T-helper 2 cell treated with Interferon-gamma antibody and Interleukin-4, amounts not matched to agents 5 μg/mL and 100 μg/mL, for 36 hours (primary cell): Measurements from ENCODE around the gene SATL1.
"Not testable (repeated sequence)": the region's sequence is repeated elsewhere in the genome, so short reads cannot be mapped to it uniquely, and the experiment has no call there.

Experiments
- DNase-seq: peaks from one replicate; pipeline ENCODE4 v3.0.0; 2021; ENCODE audit warnings: low spot score
- H3K27ac Mint-ChIP-seq: one replicate; pipeline ENCODE4 v1.8.0; 2021; ENCODE audit warnings: mild to moderate bottlenecking, mixed read lengths
- H3K27me3 Mint-ChIP-seq: one replicate; pipeline ENCODE4 v1.8.0; 2021; ENCODE audit warnings: low read depth, mixed read lengths
- H3K36me3 Mint-ChIP-seq: one replicate; pipeline ENCODE4 v1.8.0; 2021; ENCODE audit warnings: low read depth, mixed read lengths
- H3K4me1 Mint-ChIP-seq: one replicate; pipeline ENCODE4 v1.8.0; 2021; ENCODE audit warnings: low read depth, mixed read lengths
- H3K4me3 Mint-ChIP-seq: one replicate; pipeline ENCODE4 v1.8.0; 2022; ENCODE audit warnings: mild to moderate bottlenecking, moderate library complexity, mixed read lengths
- H3K9me3 Mint-ChIP-seq: one replicate; pipeline ENCODE4 v1.8.0; 2021; ENCODE audit warnings: mixed read lengths

Gene SATL1, protein sequence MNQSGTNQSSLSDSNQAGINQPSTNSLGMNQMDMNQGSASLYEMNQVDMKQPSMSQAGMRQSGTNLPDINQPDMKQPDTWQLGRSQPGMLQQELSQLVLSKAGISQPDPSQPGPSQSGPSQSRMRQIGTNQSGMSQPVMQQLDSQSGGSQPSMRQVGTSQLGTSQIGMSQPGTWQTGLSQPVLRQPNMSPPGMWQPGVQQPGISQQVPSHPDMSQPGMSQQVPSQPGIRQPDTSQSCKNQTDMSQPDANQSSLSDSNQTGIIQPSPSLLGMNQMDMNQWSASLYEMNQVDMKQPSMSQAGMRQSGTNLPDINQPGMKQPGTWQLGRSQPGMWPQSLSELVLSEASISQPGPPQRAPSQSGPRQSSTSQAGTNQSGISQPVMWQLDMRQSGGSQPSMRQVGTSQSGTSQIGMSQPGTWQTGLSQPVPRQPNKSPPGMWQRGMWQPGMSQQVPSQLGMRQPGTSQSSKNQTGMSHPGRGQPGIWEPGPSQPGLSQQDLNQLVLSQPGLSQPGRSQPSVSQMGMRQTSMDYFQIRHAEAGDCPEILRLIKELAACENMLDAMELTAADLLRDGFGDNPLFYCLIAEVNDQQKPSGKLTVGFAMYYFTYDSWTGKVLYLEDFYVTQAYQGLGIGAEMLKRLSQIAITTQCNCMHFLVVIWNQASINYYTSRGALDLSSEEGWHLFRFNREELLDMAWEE

DNA sequence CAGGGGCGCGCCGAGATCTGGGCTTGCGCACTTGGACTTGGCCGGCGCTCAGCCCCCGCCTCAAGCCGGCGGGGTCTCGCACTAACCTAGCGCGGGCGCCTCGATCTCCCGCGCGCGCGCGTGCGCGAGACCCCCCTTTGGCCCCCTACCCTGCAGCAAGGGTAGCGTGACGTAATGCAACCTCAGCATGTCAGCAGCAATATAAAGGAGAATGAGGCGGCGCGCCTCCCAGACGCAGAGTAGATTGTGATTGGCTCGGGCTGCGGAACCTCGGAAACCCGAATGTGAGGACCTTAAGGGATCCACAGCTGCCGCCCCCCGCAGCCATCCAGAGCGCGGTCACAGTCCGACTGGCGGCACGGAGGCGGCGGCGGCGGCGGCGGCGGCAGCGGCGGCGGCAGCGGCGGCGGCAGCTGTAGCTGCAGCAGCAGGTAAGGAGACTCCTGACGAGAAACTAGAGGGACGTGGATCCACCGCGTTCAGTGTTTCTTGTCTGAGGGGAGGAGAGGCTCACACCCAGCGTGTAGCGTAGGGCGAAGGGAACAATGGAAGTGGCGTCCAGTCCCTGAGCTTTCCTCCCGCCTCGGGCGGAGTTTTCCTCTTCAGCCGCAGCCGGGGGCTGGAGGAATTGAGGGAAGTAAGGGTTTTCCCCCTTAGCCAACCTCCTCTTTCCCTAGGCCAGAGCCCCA is at the start of gene SATL1, which contains the start of gene ZNF711:
TSS of gene SATL1 (minus strand) at position 19 of the 689 bp plus-strand sequence. CDS start 134,811 bp downstream, outside the sequence.
TSS of gene ZNF711 (plus strand) at position 231 of the 689 bp plus-strand sequence. CDS start 3,582 bp downstream, outside the sequence.
- H3K4me3 Mint-ChIP-seq = peak within 1 kb of the TSS; percentile 97
- peak; percentile 3 for DNase-seq
- H3K27me3 Mint-ChIP-seq = peaks cover 20% of the 10 kb centered on the region
- H3K9me3 Mint-ChIP-seq = no peaks in the 10 kb centered on the region
- H3K4me1 Mint-ChIP-seq = peaks cover 5% of the 10 kb centered on the region
- H3K27ac Mint-ChIP-seq = peak within 1 kb of the TSS; percentile 89
- H3K36me3 Mint-ChIP-seq = no peaks in the 10 kb centered on the region

DNA sequence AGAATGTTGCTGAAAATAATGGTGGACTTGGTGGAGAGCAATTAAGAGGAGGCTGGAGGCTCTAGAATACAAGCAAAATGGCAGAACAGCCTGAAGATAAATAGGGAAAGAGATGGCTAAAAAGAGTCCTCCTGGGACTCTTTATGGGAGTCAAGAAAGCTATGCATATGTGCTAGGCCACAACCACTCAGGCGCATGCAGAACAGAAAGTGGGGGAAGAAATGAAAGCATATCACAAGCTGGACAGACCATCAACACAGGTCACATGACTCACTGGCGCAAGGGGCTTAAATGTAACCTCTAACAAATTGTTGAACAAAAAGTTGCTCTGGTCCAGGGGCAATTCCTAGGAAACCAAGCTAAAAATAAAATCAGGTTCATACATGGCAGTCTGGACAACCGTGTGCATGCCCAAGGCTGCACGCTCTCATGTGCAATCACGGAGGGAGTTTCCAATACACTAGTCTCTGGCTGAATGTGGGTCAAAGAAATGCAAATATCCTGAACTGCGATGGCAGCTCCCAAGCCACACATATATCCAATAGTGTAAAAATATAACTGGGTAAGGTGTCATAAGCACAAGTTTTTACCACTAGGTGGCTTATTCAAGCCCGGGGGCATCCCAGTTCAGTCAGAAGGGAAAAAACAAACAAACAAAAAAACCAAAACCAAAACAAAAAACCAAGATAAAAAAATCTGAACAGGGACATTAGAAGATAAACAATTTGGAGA is 45.6 kb upstream of the SATL1 start:
- H3K4me3 Mint-ChIP-seq = no peak overlapping the region
- H3K27ac Mint-ChIP-seq = no peak overlapping the region
- H3K36me3 Mint-ChIP-seq = no peaks in the 10 kb centered on the region
- H3K4me1 Mint-ChIP-seq = no peaks in the 10 kb centered on the region
- no peak for DNase-seq
- no peaks in the 10 kb centered on the region for H3K27me3 Mint-ChIP-seq
- peaks cover 5% of the 10 kb centered on the region for H3K9me3 Mint-ChIP-seq

DNA sequence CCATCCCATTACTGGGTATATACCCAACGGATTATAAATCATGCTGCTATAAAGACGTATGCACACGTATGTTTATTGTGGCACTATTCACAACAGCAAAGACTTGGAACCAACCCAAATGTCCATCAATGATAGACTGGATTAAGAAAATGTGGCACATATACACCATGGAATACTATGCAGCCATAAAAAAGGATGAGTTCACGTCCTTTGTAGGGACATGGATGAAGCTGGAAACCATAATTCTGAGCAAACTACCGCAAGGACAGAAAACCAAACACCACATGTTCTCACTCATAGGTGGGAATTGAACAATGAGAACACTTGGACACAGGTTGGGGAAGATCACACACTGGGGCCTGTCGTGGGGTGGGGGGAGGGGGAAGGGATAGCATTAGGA is 41.7 kb upstream of the SATL1 start:
- H3K4me3 Mint-ChIP-seq, DNase-seq, H3K9me3 Mint-ChIP-seq, H3K36me3 Mint-ChIP-seq, H3K4me1 Mint-ChIP-seq, H3K27ac Mint-ChIP-seq, H3K27me3 Mint-ChIP-seq: not testable (repeated sequence)

DNA sequence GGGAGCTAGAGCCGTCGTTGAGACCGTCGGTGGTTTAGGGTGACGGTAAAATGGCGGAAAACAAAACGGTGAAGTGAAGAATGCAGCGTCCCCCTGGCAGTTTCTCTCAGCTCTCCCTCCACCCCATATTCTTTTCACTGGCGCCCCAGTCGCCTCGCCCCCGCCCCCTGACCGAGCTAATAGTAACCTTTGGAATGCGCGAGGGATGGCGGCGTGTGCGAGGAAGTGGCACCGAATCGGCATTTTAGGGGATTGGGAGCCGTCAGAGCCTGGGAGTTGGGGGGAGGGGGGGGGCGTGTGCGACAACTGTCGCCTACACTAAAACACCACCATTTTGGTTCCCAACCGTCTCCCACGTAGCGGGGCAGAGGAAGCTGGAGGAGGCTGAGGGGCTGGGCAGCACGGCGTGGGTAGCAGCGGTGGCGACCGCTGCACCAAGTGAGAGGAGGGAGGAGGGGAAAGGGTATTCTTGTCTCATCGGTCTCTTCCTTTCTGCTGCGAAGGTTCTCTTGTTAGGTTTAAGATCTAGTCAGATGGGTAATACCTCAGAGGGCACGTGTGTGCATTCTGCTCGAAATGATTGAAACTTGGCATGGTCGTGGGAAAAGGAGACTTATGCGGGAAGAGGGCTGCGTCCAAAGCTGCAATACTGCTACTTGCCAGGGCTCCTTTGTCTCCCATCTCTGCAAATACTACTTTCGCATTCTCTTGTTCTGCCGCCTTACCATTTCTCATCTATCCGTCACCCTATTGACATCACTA is 1.1 kb upstream of the SATL1 start:
- peak overlapping the region; percentile 97 for H3K4me3 Mint-ChIP-seq
- no peaks in the 10 kb centered on the region for H3K36me3 Mint-ChIP-seq
- no peaks in the 10 kb centered on the region for H3K9me3 Mint-ChIP-seq
- peak overlapping the region; percentile 89 for H3K27ac Mint-ChIP-seq
- DNase-seq = peak; percentile 3
- H3K4me1 Mint-ChIP-seq = peaks cover 5% of the 10 kb centered on the region
- peaks cover 20% of the 10 kb centered on the region for H3K27me3 Mint-ChIP-seq

DNA sequence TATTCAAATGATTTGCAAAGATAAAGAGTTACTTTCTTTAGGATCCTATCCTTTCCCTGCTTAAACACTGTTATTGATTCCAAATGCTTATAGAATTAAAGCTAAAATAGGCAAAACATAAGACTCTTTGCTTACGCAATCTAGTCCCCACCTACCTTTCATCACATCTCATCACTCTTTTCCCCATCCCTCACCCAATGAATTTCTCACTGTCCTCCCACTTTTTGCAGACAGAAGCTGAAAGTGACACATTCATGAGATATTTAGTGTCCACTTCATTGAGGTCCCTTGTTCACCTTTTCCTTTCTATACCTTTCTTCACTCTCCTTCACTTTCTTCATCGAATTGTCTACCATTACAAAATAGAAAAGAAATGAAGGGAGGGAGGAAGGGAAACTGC is 424 bp downstream of the SATL1 start:
- DNase-seq = no peak
- Mint-ChIP-seq H3K27ac (no peak overlapping the region), H3K36me3 (no peaks in the 10 kb centered on the region), H3K4me3 (peak overlapping the region; percentile 33), H3K4me1 (peaks cover 5% of the 10 kb centered on the region), H3K27me3 (peaks cover 20% of the 10 kb centered on the region), H3K9me3 (no peaks in the 10 kb centered on the region)

DNA sequence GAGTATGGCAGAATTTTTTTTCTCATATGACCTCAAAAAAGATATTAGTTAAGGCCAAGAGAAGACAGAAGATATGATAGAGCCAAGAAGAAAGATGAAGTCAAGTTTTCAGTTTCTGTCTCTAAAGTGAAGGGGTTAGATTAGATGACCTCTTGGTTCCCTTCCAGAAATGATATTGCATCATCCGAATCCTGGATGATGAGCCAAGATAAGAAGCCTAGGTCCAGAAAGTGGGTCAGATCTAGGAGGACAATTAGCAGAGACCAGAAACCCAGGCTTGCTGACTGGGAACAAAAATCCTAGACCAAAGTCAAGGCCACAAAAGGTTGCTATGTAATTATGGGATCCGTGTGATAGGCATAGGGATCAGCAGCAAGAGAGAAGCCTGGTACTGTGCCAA is 20.2 kb downstream of the SATL1 start:
- H3K4me3 Mint-ChIP-seq = no peak overlapping the region
- no peaks in the 10 kb centered on the region for H3K27me3 Mint-ChIP-seq
- H3K9me3 Mint-ChIP-seq = no peaks in the 10 kb centered on the region
- H3K36me3 Mint-ChIP-seq = no peaks in the 10 kb centered on the region
- H3K27ac Mint-ChIP-seq = no peak overlapping the region
- no peak for DNase-seq
- peaks cover 2% of the 10 kb centered on the region for H3K4me1 Mint-ChIP-seq

DNA sequence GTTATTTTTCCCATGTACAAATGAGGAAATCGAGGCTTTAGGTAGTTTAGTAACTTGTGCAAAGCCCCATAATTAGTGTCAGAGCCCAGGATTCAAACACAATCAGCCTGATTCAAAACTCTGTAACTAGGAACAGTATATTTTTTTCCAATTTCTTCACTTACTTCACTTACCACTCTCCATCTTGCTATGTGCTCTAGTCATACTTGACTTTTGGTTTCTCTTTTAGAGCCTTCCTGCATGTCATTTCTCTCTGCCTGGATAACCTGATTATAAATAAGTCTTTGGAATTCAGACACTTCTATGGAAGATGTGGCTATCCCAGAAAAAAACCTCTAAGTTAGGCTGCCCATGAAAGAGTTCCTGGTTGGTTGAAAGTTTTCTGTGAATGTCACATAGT is 22.2 kb downstream of the SATL1 start:
- Mint-ChIP-seq H3K27ac (no peak overlapping the region), H3K4me1 (peaks cover 2% of the 10 kb centered on the region), H3K36me3 (no peaks in the 10 kb centered on the region), H3K9me3 (no peaks in the 10 kb centered on the region), H3K4me3 (no peak overlapping the region), H3K27me3 (no peaks in the 10 kb centered on the region)
- no peak for DNase-seq

DNA sequence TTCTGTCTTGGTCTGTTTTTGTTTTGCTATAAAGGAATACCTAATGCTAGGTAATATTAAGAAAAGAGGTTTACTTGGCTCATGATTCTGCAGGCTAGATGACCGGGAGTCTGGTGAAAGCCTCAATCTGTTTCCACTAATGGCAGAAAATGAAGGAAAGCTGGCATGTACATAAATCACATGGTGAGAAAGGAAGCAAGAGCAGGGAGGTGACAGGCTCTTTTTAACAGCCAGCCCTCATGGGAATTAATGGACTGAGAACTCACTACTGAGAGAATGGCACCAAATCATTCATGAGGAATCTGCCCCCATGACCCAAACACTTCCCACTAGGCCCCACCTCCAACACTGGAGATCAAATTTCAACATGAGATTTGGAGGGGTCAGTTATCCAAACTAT is 27.6 kb downstream of the SATL1 start:
- no peaks in the 10 kb centered on the region for H3K9me3 Mint-ChIP-seq
- no peaks in the 10 kb centered on the region for H3K4me1 Mint-ChIP-seq
- H3K4me3 Mint-ChIP-seq = no peak overlapping the region

DNA sequence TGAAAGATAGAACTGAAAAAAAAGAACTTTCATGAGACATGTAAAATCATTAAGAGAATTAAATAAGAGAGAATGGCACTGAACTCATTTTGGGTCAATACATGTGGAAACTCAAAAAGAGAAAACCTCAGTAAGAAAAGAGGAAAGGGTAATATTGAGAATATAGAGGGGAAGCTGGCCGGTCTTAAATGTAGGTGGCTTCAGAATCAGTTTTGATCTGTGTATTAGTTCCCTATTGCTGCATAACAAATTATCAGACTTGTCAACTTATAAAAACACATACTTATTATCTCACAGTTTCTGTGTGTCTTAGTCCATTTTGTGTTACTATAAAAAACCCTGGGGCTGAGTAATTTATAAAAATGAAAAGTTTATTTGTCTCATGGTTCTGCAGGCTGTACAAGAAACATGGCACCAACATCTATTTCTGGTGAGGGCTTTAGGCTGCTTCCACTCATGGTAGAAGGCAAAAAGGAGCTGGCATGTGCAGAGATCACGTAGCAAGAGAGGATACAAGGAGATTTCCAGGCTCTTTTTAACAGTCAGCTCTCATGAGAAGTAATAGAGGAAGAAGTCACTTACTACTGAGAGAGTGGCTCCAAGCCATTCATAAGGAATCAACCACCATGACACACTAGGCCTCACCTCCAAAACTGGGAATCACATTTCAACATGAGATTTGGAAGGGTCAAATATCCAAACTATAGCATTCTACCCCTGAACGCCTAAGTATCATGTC is 29.6 kb downstream of the SATL1 start:
- Mint-ChIP-seq H3K9me3 (peaks cover 5% of the 10 kb centered on the region), H3K27ac (no peak overlapping the region), H3K36me3 (no peaks in the 10 kb centered on the region), H3K4me3 (no peak overlapping the region), H3K4me1 (no peaks in the 10 kb centered on the region), H3K27me3 (no peaks in the 10 kb centered on the region)
- DNase-seq = no peak

More for the DNA sequence above, 27.6 kb downstream of the SATL1 start:
- Mint-ChIP-seq H3K27ac (no peak overlapping the region), H3K27me3 (no peaks in the 10 kb centered on the region), H3K36me3 (no peaks in the 10 kb centered on the region)
- DNase-seq = no peak

DNA sequence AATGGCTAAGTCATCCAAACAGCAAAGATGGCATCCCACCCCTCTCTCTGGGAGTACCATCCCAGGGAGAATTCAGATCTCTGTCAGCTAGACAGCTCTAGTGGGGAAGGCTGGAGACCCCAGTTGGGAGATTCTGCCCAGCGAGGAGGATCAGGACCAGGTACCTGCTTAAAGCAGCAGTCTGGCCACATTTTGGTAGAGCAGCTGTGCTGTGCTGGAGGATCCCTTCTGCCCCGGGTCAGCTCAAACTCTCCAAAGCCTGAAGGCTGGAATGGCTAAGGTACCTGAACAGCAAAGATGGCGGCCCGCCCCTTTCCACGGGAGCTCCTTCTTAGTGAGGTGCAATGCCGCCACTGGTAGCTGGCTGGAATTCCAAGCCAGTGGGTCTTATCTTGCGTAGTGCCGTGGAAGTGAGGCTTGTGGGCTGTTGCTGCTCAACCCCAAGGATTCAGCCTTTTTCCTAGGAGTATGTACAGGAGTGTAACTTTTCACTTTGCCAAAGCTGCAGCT is 40.1 kb downstream of the SATL1 start:
- H3K27me3 Mint-ChIP-seq = no peaks in the 10 kb centered on the region
- H3K27ac Mint-ChIP-seq = no peak overlapping the region
- H3K36me3 Mint-ChIP-seq = no peaks in the 10 kb centered on the region
- H3K4me3 Mint-ChIP-seq = no peak overlapping the region
- DNase-seq = no peak
- H3K9me3 Mint-ChIP-seq = no peaks in the 10 kb centered on the region
- H3K4me1 Mint-ChIP-seq = no peaks in the 10 kb centered on the region

DNA sequence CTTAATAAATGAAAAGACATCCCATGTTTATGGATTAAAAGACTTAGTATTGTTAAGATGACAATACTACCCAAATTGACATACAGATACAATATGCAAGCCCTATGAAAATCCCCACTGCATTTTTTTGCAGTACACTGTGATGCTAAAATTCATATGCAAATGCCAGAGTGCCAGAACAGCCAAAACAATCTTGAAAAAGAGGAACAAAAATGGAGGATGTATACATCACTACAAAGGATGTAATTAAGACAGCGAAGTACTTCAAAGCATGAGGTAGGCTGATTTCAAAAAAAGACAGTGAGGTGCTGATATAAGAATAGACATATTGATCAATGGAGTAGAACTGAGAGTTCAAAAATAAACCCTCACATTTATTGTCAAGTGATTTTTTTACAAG is 47.3 kb downstream of the SATL1 start:
- Mint-ChIP-seq H3K4me1 (no peaks in the 10 kb centered on the region), H3K27ac (no peak overlapping the region), H3K36me3 (no peaks in the 10 kb centered on the region), H3K4me3 (no peak overlapping the region), H3K27me3 (no peaks in the 10 kb centered on the region), H3K9me3 (peaks cover 4% of the 10 kb centered on the region)
- DNase-seq = no peak

DNA sequence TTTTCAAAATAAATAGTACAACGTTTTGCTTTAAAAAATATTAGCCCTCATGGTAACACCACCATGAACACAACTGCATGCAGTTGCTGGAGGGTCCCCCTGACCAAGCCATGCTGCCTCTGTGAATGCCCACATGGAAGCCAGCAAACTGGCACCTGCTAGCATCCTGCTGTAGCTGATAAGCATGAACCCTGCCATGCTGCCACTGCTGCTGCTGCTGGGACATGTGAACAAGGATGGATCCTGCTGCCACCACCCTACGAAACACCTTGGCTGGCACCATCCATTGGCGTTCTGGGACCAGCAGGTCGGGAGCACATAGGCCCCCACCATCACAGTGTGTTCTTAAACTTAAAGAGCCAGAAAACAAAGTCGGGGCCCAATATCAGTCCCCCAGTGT is 83.9 kb downstream of the SATL1 start:
- H3K9me3 Mint-ChIP-seq = no peaks in the 10 kb centered on the region
- no peak for DNase-seq
- no peaks in the 10 kb centered on the region for H3K36me3 Mint-ChIP-seq
- no peak overlapping the region for H3K27ac Mint-ChIP-seq
- no peak overlapping the region for H3K4me3 Mint-ChIP-seq
- H3K4me1 Mint-ChIP-seq = no peaks in the 10 kb centered on the region
- H3K27me3 Mint-ChIP-seq = no peaks in the 10 kb centered on the region
